Neuronal stem cell (in vitro differentiated cells): Measurements from ENCODE around the gene TRIM38.

Experiments
- DNase-seq: peaks from one replicate; pipeline ENCODE4 v3.0.0-alpha.2; 2013; ENCODE audit warnings: low spot score
- H2AFZ ChIP-seq: one replicate; pipeline ENCODE4 v1.6.1; 2013; ENCODE audit warnings: mild to moderate bottlenecking, low read length, inconsistent platforms
- H2AK5ac ChIP-seq: 2 replicates; pipeline ENCODE4 v1.6.1; 2013; ENCODE audit warnings: low read depth, mild to moderate bottlenecking, inconsistent platforms, low read length, moderate library complexity, mixed read lengths
- H2BK120ac ChIP-seq: 2 replicates; pipeline ENCODE4 v1.6.1; 2013; ENCODE audit warnings: low read depth, mild to moderate bottlenecking, inconsistent platforms, low read length, moderate library complexity, mixed read lengths
- H2BK12ac ChIP-seq: one replicate; pipeline ENCODE4 v1.6.1; 2013; ENCODE audit warnings: low read length, inconsistent platforms
- H2BK15ac ChIP-seq: 2 replicates; pipeline ENCODE4 v1.6.1; 2013; ENCODE audit warnings: mild to moderate bottlenecking, low read length, inconsistent platforms, mixed read lengths
- H2BK5ac ChIP-seq: one replicate; pipeline ENCODE4 v1.6.1; 2013; ENCODE audit warnings: inconsistent platforms, mild to moderate bottlenecking, low read length, moderate library complexity
- H3K14ac ChIP-seq: one replicate; pipeline ENCODE4 v1.6.1; 2013; ENCODE audit warnings: low read length, inconsistent platforms
- H3K18ac ChIP-seq: 2 replicates; pipeline ENCODE4 v1.6.1; 2013; ENCODE audit warnings: low read length, inconsistent platforms
- H3K23ac ChIP-seq: 2 replicates; pipeline ENCODE4 v1.6.1; 2013; ENCODE audit warnings: low read depth, mild to moderate bottlenecking, mixed read lengths, low read length, inconsistent platforms; ENCODE audit not compliant: poor library complexity
- H3K27ac ChIP-seq: replicated peaks from 3 replicates; pipeline ENCODE4 v1.5.1; 2013; ENCODE audit warnings: low read length, inconsistent platforms
- H3K27me3 ChIP-seq, 3 experiments: 2 replicates each; pipeline ENCODE4 v1.6.1; 2013; ENCODE audit warnings: low read length in 3 of 3, mild to moderate bottlenecking in 2 of 3, inconsistent platforms in 1 of 3, low read depth in 1 of 3, mixed read lengths in 1 of 3, moderate library complexity in 1 of 3; ENCODE audit not compliant: control insufficient read depth in 3 of 3, insufficient read depth in 3 of 3
- H3K36me3 ChIP-seq, 2 donors: replicated peaks in 1 of 2; 2 replicates each; pipeline ENCODE4 v1.6.1; 2013; ENCODE audit warnings: low read length in 2 of 2; ENCODE audit not compliant: control insufficient read depth in 2 of 2, insufficient read depth in 2 of 2
- H3K4ac ChIP-seq: 2 replicates; pipeline ENCODE4 v1.6.1; 2013; ENCODE audit warnings: inconsistent platforms, mild to moderate bottlenecking, low read length, moderate library complexity
- H3K4me1 ChIP-seq, 2 donors: 1 replicate in 1 of 2; 2 replicates in 1 of 2; pipeline ENCODE4 v1.6.1; 2013; ENCODE audit warnings: low read length in 2 of 2, low read depth in 1 of 2; ENCODE audit not compliant: control insufficient read depth in 2 of 2, insufficient read depth in 1 of 2
- H3K4me2 ChIP-seq: one replicate; pipeline ENCODE4 v1.6.1; 2013; ENCODE audit warnings: mild to moderate bottlenecking, low read length, inconsistent platforms; ENCODE audit not compliant: insufficient read depth, poor library complexity, severe bottlenecking
- H3K4me3 ChIP-seq, 2 donors: 2 replicates each; pipeline ENCODE4 v1.5.1; 2013; ENCODE audit warnings: low read length in 2 of 2, mild to moderate bottlenecking in 2 of 2, inconsistent platforms in 1 of 2, moderate library complexity in 1 of 2
- H3K79me1 ChIP-seq: one replicate; pipeline ENCODE4 v1.6.1; 2013; ENCODE audit warnings: low read depth, mild to moderate bottlenecking, inconsistent platforms, low read length, moderate library complexity
- H3K9ac ChIP-seq: one replicate; pipeline ENCODE4 v1.6.1; 2013; ENCODE audit warnings: mild to moderate bottlenecking, low read depth, low read length, inconsistent platforms; ENCODE audit not compliant: poor library complexity
- H3K9me3 ChIP-seq, 2 donors: replicated peaks in 1 of 2; 2 replicates each; pipeline versions ENCODE3 to v1.6.1; 2013; ENCODE audit warnings: low read length in 2 of 2, mild to moderate bottlenecking in 2 of 2, inconsistent platforms in 1 of 2, low read depth in 1 of 2, mixed read lengths in 1 of 2, moderate library complexity in 1 of 2; ENCODE audit not compliant: control insufficient read depth in 2 of 2, insufficient read depth in 1 of 2
- H4K8ac ChIP-seq: one replicate; pipeline ENCODE4 v1.6.1; 2013; ENCODE audit warnings: low read depth, mild to moderate bottlenecking, inconsistent platforms, low read length, moderate library complexity
- H4K91ac ChIP-seq: one replicate; pipeline ENCODE4 v1.6.1; 2013; ENCODE audit warnings: low read length, low read depth, mild to moderate bottlenecking, inconsistent platforms; ENCODE audit not compliant: poor library complexity
- WGBS, 2 donors: extraction: QIAGEN DNeasy Blood & Tissue Kit; methylation state at CpG; one replicate each; pipeline ENCODE4 v1.1.7; 2013; ENCODE audit warnings: missing lambda C conversion rate in 2 of 2, mixed read lengths in 1 of 2; ENCODE audit not compliant: insufficient read length in 2 of 2, insufficient replicate concordance in 1 of 2; ENCODE audit errors: extremely low coverage in 2 of 2; 5-methylcytosine and 5-hydroxymethylcytosine counted together

TRIM38 gene

DNA sequence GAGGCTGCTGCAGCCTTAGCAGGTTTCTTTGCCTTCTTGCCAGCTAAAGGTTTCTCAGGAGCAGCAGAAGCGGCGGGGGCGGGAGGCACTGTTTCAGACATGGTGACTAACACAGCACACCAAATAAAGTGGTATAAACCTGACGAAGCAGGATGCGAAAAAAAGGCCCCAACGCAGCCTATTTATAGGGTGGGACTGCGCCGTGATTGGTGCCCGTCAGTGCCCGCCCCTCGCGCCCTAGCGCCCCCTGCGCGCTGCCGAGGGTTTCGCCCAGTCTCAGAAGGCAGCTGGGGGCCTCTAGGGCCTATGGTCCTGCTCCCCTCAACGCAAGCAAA is 55.0 kb downstream of the TRIM38 start:
- DNase-seq: peak; percentile 67

DNA sequence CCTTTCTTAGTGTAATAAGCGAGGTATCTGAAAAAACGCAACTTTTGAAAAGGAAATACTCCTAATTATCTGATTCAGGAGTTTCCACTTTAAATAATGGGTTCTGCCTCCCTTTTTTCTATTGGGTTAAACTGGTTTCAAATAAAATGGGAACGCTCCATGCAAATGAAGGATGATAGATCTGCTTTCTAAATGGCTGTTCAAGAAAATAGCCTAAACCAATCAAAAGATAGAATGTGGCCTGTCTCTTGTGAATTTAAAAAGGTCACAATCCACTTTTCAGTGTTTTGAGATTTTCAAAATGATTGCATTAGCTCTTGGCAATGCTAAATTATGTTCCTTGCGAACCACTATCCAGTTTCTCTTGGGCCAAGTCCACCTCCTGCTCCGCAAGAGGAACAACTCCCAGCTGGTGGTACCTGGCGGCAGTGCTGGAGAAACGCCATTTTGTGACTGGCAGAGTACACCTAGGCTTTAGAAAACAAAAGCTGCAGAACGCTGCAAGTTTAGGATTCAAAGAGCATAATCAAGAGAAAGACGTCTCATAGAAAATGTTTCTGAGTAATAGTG is 56.7 kb downstream of the TRIM38 start:
- H3K9me3 ChIP-seq: no peaks in the 10 kb centered on the region
- no peak overlapping the region for H2AK5ac ChIP-seq

More for the DNA sequence above, 55.0 kb downstream of the TRIM38 start:
- Histone ChIP-seq H3K36me3 (no peaks in the 10 kb centered on the region), H2AK5ac (no peak overlapping the region), H4K91ac (no peak overlapping the region), H3K27me3 (no peaks in the 10 kb centered on the region), H2BK15ac (no peak overlapping the region), H3K9ac (peak overlapping the region; percentile 85), H2AFZ (no peak overlapping the region), H3K23ac (no peak overlapping the region), H3K4me2 (peak overlapping the region; percentile 81), H2BK12ac (no peak overlapping the region), H3K18ac (peak overlapping the region; percentile 76), H3K4me3 (peak overlapping the region in 1 of 2 donors; percentile 80), H3K4me1 (peaks cover 0 to under 1% of the 10 kb centered on the region in 2 donors), H3K9me3 (no peaks in the 10 kb centered on the region), H2BK5ac (peak overlapping the region; percentile 88), H3K4ac (no peak overlapping the region), H3K27ac (peak overlapping the region; percentile 65), H2BK120ac (peak overlapping the region; percentile 53), H3K79me1 (no peaks in the 10 kb centered on the region), H3K14ac (no peak overlapping the region), H4K8ac (no peak overlapping the region)
- no CpG with 5 or more reads among the region's 18 CpGs for WGBS, 2 donors

DNA sequence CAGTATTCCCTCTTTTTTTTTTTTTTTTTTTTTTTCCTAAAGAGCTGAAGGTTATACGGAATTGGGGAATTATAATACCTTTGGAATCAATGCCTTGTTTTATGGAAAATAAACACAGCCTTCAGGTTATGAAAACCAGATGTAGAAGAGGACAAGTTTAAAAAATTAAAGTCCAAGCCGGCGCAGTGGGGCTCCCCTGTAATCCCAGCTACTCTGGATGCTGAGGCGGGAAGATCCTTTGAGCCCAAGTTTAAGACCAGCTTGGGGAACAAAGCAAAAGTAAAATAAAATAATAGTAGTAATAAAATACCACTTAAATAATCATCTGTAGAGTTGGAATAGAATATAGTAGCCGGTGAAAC is 57.3 kb downstream of the TRIM38 start:
- no peaks in the 10 kb centered on the region for H3K9me3 ChIP-seq

More for the DNA sequence above, 56.7 kb downstream of the TRIM38 start:
- Histone ChIP-seq H3K79me1 (no peaks in the 10 kb centered on the region), H2BK5ac (no peak overlapping the region), H3K4me3 (no peak overlapping the region), H4K91ac (no peak overlapping the region), H2BK15ac (no peak overlapping the region), H3K27me3 (no peaks in the 10 kb centered on the region), H2AFZ (no peak overlapping the region), H3K14ac (no peak overlapping the region), H3K18ac (peak overlapping the region; percentile 81), H3K4me2 (no peak overlapping the region), H3K23ac (no peak overlapping the region), H4K8ac (no peak overlapping the region), H2BK120ac (no peak overlapping the region), H3K9ac (no peak overlapping the region), H3K4me1 (peaks cover 5 to 8% of the 10 kb centered on the region in 2 donors), H3K36me3 (no peaks in the 10 kb centered on the region), H3K27ac (peak overlapping the region; percentile 24), H3K4ac (no peak overlapping the region), H2BK12ac (no peak overlapping the region)
- no CpG with 5 or more reads among the region's 9 CpGs for WGBS, 2 donors
- no peak for DNase-seq

DNA sequence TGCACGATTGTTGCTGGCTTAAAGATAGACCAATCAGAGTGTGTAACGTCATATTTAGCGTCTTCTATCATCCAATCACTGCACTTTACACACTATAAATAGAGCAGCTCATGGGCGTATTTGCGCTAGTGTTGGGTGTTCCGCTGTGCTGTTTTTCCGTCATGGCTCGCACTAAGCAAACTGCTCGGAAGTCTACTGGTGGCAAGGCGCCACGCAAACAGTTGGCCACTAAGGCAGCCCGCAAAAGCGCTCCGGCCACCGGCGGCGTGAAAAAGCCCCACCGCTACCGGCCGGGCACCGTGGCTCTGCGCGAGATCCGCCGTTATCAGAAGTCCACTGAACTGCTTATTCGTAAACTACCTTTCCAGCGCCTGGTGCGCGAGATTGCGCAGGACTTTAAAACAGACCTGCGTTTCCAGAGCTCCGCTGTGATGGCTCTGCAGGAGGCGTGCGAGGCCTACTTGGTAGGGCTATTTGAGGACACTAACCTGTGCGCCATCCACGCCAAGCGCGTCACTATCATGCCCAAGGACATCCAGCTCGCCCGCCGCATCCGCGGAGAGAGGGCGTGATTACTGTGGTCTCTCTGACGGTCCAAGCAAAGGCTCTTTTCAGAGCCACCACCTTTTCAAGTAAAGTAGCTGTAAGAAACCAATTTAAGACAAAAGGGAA is 57.9 kb downstream of the TRIM38 start:
- Histone ChIP-seq H3K4me1 (peaks cover 10 to 15% of the 10 kb centered on the region in 2 donors), H3K18ac (peak overlapping the region; percentile 84), H2BK120ac (no peak overlapping the region), H3K79me1 (no peaks in the 10 kb centered on the region), H3K4me2 (peak overlapping the region; percentile 95), H4K8ac (no peak overlapping the region), H2AK5ac (no peak overlapping the region), H3K36me3 (no peaks in the 10 kb centered on the region), H3K4ac (no peak overlapping the region), H2BK5ac (peak overlapping the region; percentile 84), H3K27ac (peak overlapping the region; percentile 90), H2BK12ac (no peak overlapping the region), H4K91ac (no peak overlapping the region), H3K9ac (peak overlapping the region; percentile 99), H3K23ac (peak overlapping the region; percentile 87), H3K14ac (peak overlapping the region; percentile 17), H3K4me3 (peak overlapping the region; percentile 62 to 90), H2BK15ac (no peak overlapping the region), H3K9me3 (no peaks in the 10 kb centered on the region), H2AFZ (peak overlapping the region; percentile 3), H3K27me3 (no peaks in the 10 kb centered on the region)
- DNase-seq: peak; percentile 78
- no CpG with 5 or more reads among the region's 45 CpGs for WGBS, 2 donors

More for the DNA sequence above, 57.3 kb downstream of the TRIM38 start:
- H4K8ac ChIP-seq: no peak overlapping the region
- H3K4ac ChIP-seq: no peak overlapping the region
- H3K4me3 ChIP-seq: no peak overlapping the region
- no peaks in the 10 kb centered on the region for H3K79me1 ChIP-seq
- H3K27me3 ChIP-seq: no peaks in the 10 kb centered on the region
- H2BK120ac ChIP-seq: no peak overlapping the region
- H3K4me2 ChIP-seq: no peak overlapping the region
- no peak overlapping the region for H3K9ac ChIP-seq
- H3K18ac ChIP-seq: no peak overlapping the region
- H2BK12ac ChIP-seq: no peak overlapping the region
- no peak overlapping the region for H3K14ac ChIP-seq
- no peak overlapping the region for H3K23ac ChIP-seq
- no peak overlapping the region for H2AFZ ChIP-seq
- no peaks in the 10 kb centered on the region for H3K36me3 ChIP-seq
- H2BK15ac ChIP-seq: no peak overlapping the region
- no peak overlapping the region for H2BK5ac ChIP-seq
- WGBS, 2 donors: no CpG with 5 or more reads among the region's 5 CpGs
- H3K27ac ChIP-seq: no peak overlapping the region
- no peak overlapping the region for H4K91ac ChIP-seq
- H2AK5ac ChIP-seq: no peak overlapping the region
- peaks cover 8 to 13% of the 10 kb centered on the region in 2 donors for H3K4me1 ChIP-seq
- no peak for DNase-seq
